Activated CD4-positive, alpha-beta T cell treated with anti-CD3 and anti-CD28 coated beads, Interleukin-10, Interleukin-2, amounts not matched to agents 100 ng/mL and 50 ng/mL, durations not matched to agents 16 hours and 8 hours (primary cell): ENCODE data around the gene FBXW7.

Experiments
- DNase-seq: peaks from one replicate; pipeline ENCODE4 v3.0.0-alpha.2; 2020

FBXW7 gene

DNA sequence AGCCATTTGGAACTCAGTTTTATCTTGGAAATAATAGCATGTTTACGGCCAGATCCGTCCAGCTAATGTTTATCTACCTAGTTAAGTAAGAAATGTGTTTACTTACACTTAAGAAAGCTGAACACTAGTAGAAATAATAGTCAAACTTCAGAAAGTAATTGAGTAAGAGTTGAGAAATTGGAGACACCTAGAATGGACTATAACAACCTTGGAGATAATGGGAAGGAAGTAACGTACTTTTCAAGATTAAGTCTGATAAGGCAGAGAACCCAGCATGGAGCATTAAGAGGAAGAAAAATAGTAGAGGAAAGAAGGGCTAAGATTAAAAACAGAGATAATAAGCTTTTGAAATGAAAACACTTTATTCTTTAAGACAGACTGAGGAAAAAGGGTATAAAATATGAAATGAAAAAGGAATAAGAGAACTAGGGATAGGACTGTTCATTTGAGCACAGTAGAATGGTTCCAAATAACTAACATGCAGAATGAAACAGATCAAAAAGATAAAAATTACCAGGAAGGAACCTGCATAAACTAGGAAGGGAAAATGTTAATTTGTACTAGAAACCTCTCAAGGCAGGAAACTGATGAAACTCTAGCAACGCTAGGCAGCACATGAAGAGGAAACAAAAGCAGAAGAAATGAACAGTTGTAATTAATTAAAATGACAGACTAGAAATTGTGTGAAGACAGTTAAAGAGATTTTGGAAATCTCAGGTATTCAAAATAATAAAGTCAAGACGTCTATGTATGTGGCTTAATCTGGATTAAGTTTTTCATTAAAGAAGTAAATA is 71.7 kb downstream of the FBXW7 start:
- peak; percentile 30 for DNase-seq

DNA sequence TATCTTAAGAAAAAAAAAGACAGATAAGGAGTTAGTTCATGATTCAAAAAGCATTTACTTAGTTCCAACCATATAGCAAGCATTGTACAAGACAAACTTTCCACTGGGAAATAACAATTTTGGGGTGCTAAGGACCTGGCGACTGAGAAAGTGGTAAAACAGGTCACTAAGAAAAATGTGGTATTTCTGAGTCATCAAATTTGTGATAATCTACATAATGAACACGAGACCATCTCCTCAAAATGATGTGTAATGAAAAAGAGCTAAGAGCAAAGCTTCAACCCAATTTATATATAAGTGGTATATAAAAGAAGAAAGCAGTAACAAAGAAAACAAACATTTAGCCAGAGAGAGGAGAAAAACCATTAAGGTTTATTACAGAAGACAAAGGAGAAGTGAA is 72.3 kb downstream of the FBXW7 start:
- DNase-seq = peak; percentile 6

DNA sequence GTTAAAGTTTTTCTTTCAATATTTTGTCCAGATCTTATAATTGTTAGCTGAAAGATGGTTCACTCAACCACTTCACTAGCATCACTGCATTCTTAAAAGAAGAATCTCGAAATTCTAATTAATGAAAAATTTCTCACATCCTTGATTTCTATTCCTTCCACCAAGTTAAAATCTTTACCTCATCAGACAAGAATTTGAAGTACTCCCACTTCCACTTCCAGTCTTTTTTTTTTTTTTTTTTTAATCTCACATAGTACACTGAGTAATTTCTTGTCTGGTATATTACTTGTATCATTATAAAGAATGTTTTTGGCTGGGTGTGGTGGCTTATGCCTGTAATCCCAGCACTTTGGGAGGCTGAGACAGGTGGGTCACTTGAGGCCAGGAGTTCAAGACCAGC is 73.2 kb downstream of the FBXW7 start:
- DNase-seq = no peak

- peak; percentile 10 for DNase-seq
Observed at GRCh38 chr4:152462047-152462446, 73.8 kb downstream of the FBXW7 start.

- DNase-seq = peak; percentile 53
Observed at GRCh38 chr4:152460488-152460887, 75.4 kb downstream of the FBXW7 start.

DNA sequence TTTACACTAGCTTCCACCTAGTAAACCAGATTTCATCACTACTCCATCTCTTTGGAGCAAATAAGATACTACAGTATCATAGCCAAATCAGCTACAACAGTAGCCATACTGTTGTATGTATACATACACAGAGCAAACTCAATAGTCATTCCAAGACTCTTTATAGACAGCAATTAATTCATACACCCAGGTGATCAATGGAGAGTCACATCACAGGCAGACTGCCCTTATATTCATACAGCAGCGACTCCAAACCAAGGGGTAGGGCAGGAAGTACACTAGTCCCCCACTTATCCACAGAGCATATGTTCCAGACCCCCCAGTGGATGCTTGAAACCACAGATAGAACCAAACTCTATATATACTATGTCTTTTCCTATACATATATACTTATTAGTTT is 76.6 kb downstream of the FBXW7 start:
- peak; percentile 35 for DNase-seq

GRCh38 chr4:152458801-152459302 is 77.0 kb downstream of the FBXW7 start:
- peak; percentile 31 for DNase-seq

DNA sequence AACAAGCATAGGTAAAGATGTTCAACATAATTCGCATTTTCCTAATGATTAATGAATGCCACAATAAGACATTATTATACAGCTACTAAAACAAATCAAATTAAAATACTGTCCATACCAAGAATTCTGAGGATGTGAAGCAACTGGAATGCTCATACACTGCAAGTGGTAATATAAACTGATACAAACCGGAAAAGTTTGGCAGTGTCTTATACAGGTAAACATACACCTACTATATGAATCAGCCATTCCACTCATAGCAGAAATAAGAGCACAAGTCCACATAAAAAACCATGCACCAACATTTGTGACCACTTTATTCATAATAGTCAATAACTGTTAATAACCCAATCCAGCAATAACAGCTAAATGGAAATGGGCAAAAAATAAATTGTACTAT is 79.3 kb downstream of the FBXW7 start:
- DNase-seq = no peak

DNA sequence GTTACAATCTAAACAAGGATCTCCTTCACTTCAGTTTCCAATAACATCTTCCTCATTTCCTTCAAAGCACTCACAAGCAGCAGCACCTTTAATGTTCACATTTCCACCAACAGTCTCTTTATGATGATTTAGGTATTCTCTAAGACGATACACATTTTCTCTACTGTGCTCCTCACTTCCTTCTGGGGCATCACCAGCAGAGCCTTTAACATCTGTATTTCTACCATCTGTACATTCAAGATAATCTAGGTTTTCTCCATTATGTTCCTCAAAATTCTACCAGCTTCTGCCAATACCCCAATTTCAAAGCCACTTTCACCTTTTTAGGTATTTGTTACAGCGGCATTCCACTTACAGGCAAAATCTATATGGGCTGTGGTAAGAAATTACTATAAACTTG is 80.6 kb downstream of the FBXW7 start:
- no peak for DNase-seq

DNA sequence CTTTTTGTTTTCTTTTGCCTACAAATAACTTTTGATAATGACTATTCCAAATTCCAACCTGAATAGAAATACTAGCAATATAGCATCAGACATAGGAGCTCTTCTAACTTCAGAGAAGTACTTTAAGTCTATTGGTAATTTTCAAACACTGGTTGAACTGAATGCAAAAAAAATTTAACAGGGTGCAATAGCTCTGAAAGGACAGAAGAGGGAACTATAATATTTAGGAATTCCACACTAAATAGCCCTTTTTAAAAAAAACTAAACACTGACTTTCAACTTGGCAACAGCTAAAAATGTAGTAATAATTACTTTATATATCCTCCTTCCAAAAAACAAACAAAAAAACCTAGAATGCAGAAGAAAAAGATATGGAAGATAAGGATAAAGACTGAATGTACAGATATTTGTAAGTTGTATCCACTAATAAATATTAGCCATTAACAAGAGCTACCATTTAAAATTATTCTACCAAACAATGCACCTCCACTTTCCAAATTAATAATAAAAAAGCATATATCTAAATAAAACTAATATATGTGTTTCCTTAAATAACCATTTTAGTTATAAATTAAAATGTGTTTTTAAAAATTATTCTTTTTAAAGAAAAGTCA is 81.4 kb downstream of the FBXW7 start:
- peak; percentile 17 for DNase-seq

GRCh38 chr4:152451496-152451895 is 84.4 kb downstream of the FBXW7 start:
- no peak for DNase-seq

- DNase-seq = no peak
Observed at GRCh38 chr4:152448854-152449253, 87.0 kb downstream of the FBXW7 start.

GRCh38 chr4:152448038-152448707 is 87.7 kb downstream of the FBXW7 start:
- DNase-seq = no peak

- DNase-seq = no peak
Observed at GRCh38 chr4:152443859-152444258, 92.0 kb downstream of the FBXW7 start.

- DNase-seq = no peak
Observed at GRCh38 chr4:152437561-152437960, 98.3 kb downstream of the FBXW7 start.

GRCh38 chr4:152436384-152436783 is 99.5 kb downstream of the FBXW7 start:
- DNase-seq = no peak

- no peak for DNase-seq
Observed at GRCh38 chr4:152434011-152434410, 101.9 kb downstream of the FBXW7 start.

- DNase-seq = peak; percentile 31
Observed at GRCh38 chr4:152431784-152432183, 104.1 kb downstream of the FBXW7 start.

GRCh38 chr4:152431291-152431690 is 104.6 kb downstream of the FBXW7 start:
- DNase-seq = no peak

DNA sequence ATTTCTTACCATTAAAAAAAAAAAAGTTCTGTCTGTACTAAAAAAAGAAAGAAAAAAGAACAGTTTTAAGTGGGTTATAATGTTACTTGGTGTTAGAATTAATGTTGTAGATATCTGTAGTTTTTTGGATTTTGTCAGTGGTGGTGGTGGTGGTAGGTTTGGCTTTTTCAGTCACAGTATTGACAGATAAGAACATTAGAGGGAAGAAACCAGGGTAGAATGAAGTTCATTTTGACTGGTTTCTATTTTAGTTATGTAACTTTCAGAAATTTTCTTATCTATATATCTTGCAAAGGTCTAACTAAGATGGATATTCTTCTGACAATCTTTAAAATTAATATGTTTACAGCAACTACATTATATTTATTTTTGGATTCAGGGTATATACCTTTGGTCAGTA is 105.4 kb downstream of the FBXW7 start:
- DNase-seq = peak; percentile 9

- DNase-seq = no peak
Observed at GRCh38 chr4:152427981-152428380, 107.9 kb downstream of the FBXW7 start.

- no peak for DNase-seq
Observed at GRCh38 chr4:152424977-152425376, 110.9 kb downstream of the FBXW7 start.

DNA sequence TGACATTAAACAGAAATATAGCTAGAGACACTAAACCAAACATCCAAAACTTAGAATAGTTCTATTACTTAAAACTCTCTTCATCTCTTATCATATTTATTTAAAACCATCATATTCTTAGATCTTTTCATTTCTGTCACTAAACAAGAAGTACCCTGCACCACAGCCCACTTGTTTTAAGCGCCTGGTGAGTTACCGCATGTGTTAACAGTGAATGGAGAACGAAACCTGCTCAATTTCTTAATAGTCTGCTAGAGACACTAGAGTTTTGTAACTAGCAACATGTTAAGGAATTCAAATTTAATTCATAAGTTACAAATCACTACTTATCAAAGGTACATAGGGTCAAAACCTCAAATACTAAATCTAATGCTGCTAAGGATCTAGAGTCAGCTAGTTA is 111.5 kb downstream of the FBXW7 start:
- no peak for DNase-seq

GRCh38 chr4:152422817-152423320 is 113.0 kb downstream of the FBXW7 start:
- no peak for DNase-seq
